Measurements from ENCODE around the gene ST6GALNAC6.

Gene ST6GALNAC6

DNA sequence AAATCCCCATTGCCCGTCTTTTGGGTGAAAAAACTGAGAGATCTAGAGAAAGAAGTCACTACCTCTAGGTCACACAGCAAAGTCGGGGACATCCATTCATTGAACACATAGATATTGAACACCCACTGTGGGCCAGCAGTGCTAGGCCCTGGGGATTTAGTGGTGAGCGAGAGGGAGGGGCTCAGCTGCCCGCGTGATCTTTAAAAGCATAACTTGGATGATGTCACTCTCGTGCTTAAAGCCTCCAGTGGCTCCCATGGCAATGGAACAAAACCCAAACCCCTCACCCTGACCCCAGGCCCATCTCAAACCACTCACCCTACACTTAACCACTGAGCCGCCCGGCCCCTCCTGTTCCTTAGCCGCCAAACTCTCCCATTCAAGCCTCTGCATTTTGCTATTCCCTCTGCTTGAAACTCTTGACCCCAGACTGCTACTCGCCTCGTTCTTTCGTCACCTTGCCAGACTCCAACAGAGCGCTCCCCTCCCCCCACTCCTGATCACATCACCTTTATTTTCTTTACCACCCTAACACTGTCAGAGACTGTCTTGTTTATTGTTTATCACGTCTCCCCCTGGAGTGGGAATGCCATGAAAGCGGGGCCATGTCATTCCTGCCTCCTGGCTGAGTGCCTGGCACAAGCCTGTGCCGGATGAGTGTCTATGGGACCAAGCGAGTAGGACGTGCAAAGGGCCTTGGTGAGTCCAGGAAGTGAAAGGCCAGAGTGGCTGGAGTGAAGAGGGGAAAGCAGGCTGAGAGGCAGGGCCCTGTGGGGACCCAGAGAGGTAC is 31.9 kb upstream of the ST6GALNAC6 start:
- no peak for DNase-seq

DNA sequence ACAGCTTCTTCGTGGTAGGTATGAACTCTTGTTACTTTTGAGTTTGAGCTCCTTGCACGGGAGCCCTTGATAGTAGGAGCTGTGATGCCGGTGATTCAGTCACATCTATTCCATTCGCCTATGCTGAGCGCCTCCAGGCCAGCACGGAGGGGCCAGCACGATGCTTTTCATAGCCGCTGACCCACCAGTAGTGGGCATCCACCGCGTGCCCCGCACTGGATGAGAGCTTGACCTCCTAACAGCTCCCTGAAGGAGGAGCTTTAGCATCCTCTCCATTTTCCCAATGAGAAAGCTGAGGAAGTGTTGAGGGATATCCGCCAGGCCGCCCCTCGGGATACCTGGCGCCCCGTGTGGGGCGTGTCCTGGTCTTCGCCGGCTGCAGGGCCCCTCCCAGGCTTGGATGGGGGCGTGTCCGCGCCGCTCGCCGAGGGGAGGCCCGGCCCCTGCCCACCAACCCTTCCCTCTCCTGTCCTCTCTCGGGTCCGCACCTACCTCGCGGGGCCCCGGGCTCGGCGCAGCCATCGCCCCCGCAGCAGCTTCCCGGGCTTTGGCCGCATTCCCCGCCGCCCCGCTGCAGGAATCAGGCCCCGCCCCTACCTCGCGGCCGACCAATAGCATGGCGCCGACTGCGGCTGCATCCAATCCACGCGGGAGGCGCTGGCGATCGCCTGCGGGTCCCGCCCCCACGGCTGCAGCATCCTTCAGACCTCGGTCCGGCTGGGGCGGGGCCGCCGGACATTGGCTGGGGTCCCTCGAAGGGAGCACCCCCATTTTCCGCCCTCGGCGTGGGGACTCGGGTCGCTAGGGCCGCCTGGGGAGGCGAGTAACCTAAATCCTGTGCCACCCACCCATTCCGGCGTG is 31.1 kb upstream of the ST6GALNAC6 start, which contains the start of gene PIP5KL1:
PIP5KL1 (minus strand) TSS at position 547 of the 861 bp plus-strand sequence; CDS start at position 522, 25 bp downstream.
- peak; percentile 76 for DNase-seq

DNA sequence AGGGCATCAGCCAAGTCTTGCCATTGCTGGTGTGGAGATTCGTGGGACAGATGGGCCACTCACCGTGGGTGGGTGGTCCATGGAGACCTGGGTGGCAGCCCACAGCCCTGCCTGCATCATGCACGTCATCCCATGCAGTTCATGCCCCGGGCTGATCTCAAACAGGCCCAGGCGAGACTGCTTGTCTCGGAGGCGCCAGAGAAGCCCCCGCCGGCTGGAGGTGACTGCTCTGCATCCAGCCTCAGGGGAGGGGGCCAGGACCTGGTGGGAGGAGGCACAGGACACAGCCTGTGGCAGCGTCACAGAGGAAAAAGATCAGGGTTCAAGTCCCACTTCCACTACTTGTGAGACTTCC is 30.2 kb upstream of the ST6GALNAC6 start:
- no peak for DNase-seq

DNA sequence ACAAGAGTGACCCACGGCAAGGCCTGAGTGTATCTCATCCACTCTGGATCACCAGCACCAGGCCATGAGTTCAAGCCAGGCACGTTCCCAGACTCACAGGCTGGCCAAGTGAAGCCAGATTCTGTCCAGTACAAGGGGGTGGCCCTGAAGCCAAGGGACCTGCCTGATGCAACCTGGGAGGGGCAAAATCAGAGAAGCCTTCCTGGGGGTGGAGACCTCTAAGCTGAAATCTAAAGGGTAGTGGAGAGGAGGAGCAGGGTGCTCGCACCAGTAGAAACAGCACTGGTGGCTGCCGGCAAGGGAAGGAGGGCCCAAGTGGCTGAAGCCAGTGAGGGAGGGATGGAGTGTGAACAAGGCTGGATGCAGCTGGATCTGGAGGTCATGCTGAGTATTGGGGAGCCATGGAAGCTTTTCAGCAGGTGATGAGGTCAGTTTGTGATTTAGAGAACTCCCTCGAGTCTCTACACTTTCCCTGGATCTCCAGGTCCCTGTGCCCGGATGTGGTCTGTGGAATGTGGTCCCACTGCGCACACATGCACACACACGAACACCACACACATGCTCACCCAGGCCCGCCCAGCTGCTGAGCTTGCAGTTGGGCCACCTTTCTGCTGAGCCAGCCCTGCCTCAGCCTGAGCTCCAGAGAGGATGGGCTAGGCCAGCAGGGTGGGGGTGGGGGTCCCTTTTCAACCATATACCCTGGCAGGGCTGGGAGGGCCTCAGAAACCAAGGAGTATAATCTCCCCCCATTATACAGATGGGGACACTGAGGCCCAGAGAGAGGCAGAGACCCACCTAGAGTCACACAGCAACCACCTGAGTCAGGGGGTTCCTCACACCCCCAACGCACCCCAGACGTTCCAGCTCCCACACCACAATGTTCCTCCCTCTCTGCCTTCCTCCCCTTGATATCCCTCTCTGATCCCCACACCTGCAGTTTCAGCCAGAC is 29.5 kb upstream of the ST6GALNAC6 start:
- DNase-seq: no peak

DNA sequence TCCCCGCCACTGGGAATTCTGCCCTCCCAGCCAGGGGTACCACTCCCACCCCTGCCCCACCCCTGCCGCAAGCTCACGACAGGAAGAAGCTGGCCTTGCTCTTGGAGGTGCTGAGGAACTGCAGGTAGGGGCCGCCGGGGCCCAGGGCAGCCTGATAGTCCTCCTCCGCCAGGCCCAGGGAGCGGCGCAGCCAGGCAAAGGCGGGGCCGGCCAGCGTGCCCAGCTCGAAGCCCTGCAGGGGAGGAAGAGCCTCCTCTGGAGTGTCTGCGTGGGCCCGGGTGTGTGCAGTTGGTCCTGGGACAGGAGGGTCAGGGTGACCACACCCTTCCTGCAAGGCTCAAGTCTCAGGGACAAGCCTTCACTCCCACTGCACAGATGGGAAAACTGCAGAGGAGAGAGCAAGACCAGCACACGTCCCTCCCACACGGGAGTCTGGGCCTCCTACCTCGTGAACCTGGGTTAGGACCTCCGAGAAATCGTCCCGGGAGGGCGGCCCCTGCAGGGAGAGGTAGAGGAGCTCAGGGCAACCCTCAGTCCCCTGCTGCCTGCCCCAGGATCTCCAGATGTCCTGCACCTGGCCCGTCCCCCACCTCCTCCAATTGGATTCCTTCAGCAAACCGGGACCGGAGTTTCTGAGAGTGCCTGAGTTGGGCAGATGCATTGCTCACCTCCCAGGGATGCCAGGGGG is 28.7 kb upstream of the ST6GALNAC6 start:
- DNase-seq: no peak

DNA sequence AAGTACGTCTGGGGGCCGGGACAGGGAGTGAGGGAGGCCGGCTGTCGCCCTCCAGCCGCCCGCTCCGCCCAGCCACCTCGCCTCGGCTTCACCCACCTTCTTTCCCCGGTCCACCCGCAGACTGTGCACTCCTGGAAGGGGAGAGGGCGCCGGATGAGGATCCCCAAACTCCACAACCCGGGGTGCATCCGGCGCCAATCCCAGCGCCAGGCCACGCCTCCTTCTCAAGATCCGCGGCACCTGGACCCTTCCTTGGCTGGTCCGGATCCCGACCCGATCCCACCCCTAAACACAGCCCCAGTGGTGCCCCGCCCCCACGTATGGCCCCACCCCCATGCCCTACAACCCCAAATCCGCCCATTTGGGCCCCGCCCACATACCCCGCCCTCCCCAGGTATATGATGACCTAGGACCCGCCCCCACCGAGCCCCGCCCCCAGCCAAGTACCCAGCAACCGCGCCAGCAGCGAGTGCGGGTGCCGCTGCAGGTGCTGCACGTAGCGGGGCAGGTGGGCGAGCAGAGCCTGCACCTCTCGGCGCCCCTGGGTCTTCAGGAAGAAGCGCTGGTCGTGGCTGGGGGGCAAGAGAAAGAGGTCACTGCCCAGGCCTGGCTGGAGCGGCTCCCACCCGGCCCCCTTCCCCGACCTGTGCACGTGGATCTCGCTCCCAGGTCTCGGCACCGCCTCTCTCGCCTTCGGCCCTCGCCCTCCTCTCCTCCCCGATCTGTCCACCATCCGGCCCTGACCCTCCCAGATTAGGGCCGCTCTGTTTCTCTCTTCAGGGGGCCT is 28.0 kb upstream of the ST6GALNAC6 start:
- no peak for DNase-seq

DNA sequence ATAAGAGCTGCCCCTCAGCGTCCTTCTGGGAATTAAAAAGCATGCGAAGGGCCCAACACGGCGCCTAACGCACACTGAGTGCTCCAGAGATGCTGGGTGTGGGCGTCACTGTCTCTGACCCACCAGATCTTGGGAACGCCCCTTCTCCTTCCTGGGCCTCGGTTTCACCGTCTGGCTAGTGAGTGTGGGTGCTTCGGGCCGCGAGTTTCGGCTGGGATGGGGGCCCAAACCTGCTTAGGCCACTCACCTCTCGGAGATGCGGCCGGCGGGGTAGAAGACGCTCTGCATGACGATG is 27.4 kb upstream of the ST6GALNAC6 start:
- DNase-seq: no peak

DNA sequence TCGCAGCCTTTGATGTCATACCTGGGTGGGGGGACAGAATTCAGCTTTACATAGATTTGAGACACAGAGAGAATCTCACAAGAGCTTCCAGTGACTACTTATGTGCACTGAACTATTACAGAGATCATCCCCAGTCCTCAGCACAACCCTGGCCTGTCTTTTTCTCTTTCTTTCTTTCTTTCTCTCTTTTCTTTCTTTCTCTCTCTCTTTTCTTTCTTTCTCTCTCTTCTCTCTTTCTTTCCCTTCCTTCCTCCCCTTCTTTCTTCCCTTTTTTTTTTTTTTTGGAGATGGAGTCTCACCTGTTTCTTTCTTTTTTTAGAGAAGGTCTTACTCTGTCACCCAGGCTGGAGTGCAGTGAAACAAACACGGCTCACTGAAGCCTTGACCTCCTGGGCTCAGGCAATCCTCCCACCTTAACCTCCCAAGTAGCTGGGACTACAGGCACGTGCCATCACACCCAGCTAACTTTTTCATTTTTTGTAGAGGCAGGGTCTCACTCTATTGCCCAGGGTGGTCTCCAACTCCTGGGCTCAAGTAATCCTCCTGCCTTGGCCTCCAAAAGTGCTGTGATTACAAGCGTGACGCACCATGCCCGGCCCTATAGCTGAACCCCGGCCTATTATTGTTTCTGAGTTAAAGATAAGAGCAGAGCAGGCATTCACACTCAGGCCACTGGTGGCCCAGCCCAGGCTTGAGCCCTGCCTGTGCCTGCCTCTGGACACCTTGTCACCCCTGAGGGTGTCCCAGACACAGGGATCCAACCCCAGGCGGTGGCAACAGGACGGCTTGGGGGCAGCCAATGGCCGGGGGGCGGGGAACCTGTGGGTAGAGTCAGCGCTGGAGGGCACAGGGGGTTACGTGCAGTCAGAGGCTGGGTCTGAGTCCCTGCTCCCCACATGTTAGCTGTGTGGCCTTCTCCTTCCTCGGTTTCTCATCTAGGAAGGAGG is 26.8 kb upstream of the ST6GALNAC6 start:
- no peak for DNase-seq

DNA sequence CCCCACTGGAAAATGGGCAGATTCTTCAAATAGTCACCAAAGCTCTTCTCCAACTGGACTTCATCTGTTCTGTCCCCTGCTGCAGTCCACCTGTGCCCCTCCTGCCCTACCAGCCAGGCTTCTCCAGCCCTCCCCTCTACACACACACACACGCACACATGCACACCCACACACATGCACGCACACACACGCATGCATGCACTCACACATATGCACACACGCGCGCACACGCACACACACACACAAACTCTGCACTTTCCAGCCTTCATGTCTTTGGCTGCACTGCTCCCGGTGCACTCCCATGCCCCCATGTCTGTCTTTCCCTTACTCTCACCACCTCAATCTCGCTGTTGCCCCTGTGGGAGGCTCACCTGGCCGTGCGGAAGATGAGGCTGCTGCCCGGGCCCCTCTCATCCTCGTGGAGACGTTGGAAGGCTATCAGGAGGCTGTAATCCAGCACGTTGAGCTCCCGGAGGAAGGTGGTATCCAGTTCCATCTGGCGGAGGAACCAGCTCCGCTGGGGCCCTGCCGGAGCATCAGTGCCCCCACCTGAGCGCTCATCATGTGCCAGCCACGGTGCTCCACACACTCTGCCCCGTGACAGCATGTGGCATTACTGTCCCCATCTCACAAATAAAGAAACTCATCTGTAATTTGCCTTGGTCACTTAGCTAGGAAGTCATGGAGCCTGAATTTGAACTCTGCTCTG is 25.5 kb upstream of the ST6GALNAC6 start:
- DNase-seq: no peak

DNA sequence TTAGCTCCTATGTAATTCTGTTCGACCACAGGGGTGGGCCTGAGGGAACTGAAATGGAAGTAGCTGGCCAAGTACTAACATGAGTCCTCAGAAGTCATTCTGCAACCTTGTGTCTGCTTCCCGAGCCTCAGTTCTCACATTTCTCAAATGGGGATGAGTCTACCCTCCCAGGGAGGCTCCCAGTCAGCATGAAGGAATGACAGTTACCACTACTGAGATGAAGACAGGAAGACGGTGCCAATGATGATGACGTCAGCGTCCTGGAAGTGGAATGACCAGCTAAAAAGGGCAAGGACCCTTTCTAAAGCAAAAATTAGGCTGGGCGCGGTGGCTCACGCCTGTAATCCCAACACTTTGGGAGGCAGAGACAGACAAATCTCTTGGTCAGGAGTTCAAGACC is 24.4 kb upstream of the ST6GALNAC6 start:
- DNase-seq: no peak

DNA sequence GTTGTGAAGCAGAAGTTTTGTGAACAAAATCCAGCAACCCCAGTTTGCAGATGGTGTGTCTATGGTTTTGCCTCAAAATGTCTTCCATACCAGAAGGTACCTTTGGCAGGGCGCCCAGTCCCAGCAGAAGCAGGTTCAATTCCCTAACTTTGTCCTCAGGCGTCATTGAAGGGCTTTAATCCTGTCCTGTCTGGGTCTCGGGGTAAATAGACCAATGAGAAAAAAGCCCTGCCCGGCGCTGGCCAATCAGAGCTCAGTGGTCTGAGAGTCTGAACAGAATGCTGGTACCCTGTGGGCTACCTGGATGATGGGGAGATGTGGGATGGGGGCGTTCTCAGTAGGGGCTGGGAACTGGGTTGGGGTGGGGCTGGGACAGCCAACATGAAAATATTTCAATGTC is 23.6 kb upstream of the ST6GALNAC6 start:
- DNase-seq: no peak

DNA sequence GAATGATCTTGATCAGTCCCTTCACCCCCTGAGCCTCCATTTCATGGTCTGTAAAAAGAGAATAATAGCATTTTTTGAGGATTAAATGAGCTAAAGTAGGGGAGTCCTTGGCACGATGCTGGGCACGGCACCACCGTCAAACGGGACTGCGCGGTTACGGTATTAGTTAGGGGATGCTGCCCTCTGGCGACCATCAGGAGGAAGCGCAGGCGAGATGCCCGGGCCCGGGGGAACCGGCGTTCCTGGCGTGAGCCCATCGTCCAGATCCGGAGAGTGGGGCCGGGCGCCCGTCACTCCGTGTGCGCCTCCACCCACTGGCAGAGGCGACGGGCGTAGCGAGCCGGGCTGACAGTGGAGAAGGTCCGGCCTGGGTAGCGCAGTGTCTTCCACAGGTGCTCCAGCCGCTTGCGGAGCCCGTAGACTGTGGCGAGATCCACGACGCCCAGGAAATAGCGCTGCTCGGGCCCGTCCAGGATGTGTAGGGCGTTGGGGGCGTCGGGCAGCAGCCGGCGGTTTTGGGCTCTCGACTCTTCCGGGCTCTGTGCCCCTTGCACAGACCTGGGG is 22.2 kb upstream of the ST6GALNAC6 start:
- peak; percentile 40 for DNase-seq

DNA sequence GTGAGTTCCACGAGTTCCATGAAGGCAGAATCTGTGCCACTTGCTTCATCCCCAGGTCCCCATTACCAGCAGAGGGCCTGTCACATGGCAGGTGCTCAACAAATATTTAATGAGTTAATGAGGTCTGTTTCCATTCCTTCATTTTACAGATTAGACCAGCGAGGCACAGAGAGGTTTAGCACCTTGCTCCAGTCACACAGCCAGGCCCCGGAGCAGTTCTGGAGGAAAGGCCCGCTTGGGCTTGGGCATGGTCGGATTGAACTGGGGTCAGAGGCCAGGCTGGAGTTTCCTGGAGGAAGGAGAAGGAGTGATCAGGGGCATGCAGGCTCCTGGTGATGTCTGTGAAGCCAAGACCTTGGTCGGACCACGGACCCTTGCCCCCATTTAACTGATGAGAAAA is 21.4 kb upstream of the ST6GALNAC6 start:
- DNase-seq: no peak

DNA sequence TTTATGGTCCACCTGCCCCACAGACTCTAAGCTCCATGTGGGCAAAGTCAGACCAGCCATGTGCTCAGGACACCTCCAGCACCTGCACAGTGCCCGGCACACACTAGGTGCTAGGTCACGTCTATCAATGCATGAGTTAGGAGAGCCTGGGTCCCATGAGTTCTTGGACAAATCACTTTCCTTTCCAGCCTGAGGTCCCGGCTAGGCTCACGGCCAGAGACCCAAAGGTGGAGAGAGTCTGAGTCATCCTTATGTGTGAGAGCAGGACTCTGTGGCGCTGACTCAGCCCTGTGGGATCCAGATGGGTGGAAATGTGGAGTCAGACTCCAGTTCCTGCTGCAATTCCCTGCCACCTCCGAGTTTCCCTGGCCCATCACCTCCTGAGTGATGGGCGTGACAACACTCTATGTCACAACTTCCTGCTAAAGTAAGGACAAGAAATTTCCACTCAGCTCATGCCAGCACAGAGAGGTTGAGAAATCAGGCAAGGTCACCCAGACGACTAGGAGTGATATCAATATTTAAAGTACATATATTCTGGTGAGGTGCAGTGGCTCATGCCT is 19.9 kb upstream of the ST6GALNAC6 start:
- peak; percentile 96 for DNase-seq

DNA sequence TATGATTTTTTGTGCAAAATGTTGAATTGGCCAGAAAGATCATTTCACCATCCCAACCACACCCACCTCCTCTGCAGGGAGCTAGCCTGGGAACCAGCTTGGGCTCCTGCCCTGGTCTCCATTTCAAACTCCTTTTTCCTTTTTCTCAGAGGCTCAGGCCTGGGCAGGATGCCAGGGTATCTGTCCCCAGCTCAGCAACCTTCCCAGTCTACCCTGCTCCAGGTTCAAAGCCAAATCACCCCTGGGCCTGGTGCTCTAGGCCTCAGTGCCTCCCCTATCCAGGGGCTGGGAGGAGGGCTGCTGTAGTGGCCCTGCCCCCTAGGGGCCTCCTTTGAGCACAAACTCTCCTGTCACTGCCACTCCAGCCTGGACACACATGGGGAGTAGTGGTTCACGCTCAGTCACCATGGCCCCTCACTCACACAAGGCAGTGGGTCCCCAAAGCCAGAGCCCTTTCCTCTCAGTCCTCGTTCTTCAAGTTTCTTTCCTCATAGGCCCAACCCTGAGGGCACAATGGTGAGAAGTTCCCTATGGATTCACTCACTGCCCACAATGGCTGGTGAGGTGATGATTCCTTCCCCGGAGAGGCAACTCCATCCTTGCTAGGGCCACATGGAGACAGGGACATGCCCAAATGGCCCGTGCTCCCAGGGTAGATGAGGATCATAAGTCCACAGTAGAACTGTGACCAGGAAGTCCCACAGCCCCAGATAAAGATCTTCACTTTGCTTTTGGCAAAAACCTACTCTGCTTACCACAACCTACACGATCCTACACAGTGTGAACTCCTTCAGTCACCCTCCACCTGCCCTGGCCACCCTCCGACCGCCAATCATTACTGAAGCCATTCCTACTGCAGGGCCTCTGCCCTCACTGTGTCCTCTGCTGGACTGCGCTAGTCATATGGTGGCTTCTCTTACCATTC is 19.0 kb upstream of the ST6GALNAC6 start:
- peak; percentile 35 for DNase-seq

DNA sequence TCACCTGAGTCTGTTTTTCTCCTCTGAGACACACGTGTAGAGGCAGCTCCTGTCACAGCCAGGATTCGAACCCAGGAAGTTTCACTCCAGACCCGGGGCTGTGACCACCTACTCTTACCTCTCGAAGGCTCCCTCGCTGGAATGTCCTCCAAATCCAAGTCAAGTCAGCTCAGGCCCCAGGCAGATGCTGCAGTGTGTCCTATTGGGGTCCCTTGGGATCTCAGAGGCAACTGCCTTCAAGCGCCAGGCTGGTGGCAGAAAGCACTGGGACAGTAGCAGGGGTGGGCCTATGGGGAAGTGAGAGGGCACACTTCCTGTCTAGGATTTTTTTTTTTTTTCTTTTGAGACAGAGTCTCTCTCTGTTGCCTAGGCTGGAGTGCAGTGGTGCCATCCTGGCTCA is 18.2 kb upstream of the ST6GALNAC6 start:
- peak; percentile 73 for DNase-seq

DNA sequence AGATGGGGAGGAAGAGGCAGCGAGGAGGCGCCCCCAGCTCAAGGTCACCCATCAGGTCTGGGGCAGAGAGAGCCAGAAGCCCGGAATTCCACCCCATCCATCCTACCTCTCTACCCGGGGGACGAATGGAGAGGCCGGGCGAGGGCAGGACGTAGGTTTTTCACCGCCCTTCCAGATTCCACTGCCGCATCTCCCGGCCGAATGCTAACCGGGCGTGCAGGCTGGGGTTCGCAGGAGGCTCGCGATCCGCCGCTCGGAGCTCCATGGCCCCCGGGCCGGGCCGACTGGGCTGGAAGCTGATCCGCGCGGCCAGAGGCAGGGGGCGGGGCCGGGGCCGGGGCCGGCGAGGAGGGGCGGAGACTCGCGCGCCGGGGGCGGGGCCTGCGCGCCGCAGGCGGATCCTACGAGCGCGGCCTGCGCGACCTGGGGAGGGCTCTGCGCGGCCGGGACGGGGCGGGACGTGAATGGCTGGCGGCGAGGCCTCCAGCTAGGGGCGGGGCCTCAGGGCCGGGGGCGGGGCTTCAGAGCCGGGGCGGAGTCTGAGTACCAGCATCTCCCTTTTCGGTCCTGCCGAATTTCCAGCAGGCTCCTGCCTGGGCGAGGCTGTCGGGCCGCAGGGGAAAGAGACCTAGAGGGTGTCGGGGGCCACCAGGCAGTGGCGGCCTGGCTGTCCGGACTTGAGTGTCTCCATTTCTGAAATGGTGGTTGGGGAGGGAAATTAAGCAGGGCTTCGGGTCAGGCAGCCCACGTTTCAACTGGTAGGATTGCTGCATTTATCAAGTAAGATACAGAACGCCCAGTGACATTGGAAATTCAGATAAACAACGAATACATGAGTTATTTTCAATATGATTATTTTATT is 17.5 kb upstream of the ST6GALNAC6 start, which contains the start of gene ST6GALNAC4:
ST6GALNAC4 (minus strand) TSS at position 322 of the 862 bp plus-strand sequence. CDS start 622 bp downstream, outside the sequence.
- DNase-seq: peak; percentile 94
